PFSK-1 (cell line): ENCODE measurements around the gene OR52R1.

Source experiments
- FOXP2 ChIP-seq: optimal IDR thresholded peaks from 2 replicates; pipeline ENCODE3; 2011; ENCODE audit warnings: borderline replicate concordance, control low read depth, inconsistent platforms; ENCODE audit not compliant: insufficient read depth; ENCODE audit errors: extremely low read length, extremely low read depth
- POLR2AphosphoS5 ChIP-seq: IDR thresholded peaks from 2 replicates; pipeline ENCODE4 v1.6.1; 2012; ENCODE audit warnings: low read depth, mild to moderate bottlenecking, control low read depth, low read length, moderate library complexity
- REST ChIP-seq, 2 experiments: IDR thresholded peaks; 2 replicates each; pipeline versions ENCODE4 v1.6.1 to v1.8.0; 2011 to 2012; ENCODE audit warnings: low read depth in 2 of 2, low read length in 2 of 2, control low read depth in 1 of 2, inconsistent platforms in 1 of 2, mild to moderate bottlenecking in 1 of 2, moderate library complexity in 1 of 2; ENCODE audit not compliant: insufficient read depth in 1 of 2
- SIN3A ChIP-seq: IDR thresholded peaks from 2 replicates; pipeline ENCODE4 v1.6.1; 2012; ENCODE audit warnings: mild to moderate bottlenecking, low read length, moderate library complexity, borderline replicate concordance; ENCODE audit not compliant: insufficient read depth
- TAF1 ChIP-seq: IDR thresholded peaks from 2 replicates; pipeline ENCODE4 v1.6.1; 2012; ENCODE audit warnings: low read length, control low read depth, borderline replicate concordance; ENCODE audit not compliant: insufficient read depth

GRCh38 chr11:4798427-4799183, 5.6 kb downstream of the OR52R1 start:
- no peak for TF ChIP-seq SIN3A
- TF ChIP-seq POLR2AphosphoS5: no peak
- no peak for TF ChIP-seq REST (IDR thresholded peaks at IDR 0.05; ENCODE audit: insufficient read depth in 1 of 2, low read depth in 2 of 2, low read length in 2 of 2)
- TF ChIP-seq TAF1: no peak
- TF ChIP-seq FOXP2: no peak
